Naive thymus-derived CD8-positive, alpha-beta T cell (primary cell): ENCODE measurements around the gene ICE2. TPM values are rescaled to one million over a fixed set of nuclear protein-coding genes. Genes with fewer than 3 reads are reported as not detected.

Source experiments
- ATAC-seq, 2 donors: fragments of 150-1000 bp; cut with Tn5 transposase in 1 of 2; sonication (Bioruptor Pico), chemical (Tn5 transposase) in 1 of 2; 1 replicate in 1 of 2; 2 replicates in 1 of 2; pipeline ENCODE4 v1.10.0; 2021; ENCODE audit warnings: mild to moderate bottlenecking in 2 of 2, moderate library complexity in 2 of 2
- POLR2A ChIA-PET: fragments of 350-600 bp; sonication (Branson Sonifier 250); formaldehyde crosslinking; loops from one replicate; lab custom pipeline; 2021; ENCODE audit warnings: antibody characterized with exemption; lab: Charles Lee
- DNase-seq, 10 donors: peaks; one replicate each; pipeline versions ENCODE4 v3.0.0 to v3.0.0-alpha.2; 2020 to 2022
- H3K27ac Mint-ChIP-seq, 10 donors: one replicate each; pipeline ENCODE4 v1.8.0; 2020 to 2022; ENCODE audit warnings: mild to moderate bottlenecking in 10 of 10, mixed read lengths in 10 of 10, moderate library complexity in 4 of 10, inconsistent platforms in 1 of 10
- H3K27me3 Mint-ChIP-seq, 5 donors: one replicate each; pipeline ENCODE4 v1.8.0; 2021 to 2022; ENCODE audit warnings: mixed read lengths in 5 of 5
- H3K36me3 Mint-ChIP-seq, 3 donors: one replicate each; pipeline ENCODE4 v1.8.0; 2020 to 2022; ENCODE audit warnings: mixed read lengths in 3 of 3, mild to moderate bottlenecking in 2 of 3, inconsistent platforms in 1 of 3
- H3K4me1 Mint-ChIP-seq, 4 donors: one replicate each; pipeline ENCODE4 v1.8.0; 2021 to 2022; ENCODE audit warnings: mixed read lengths in 4 of 4
- H3K4me3 Mint-ChIP-seq, 10 donors: one replicate each; pipeline ENCODE4 v1.8.0; 2020 to 2022; ENCODE audit warnings: mild to moderate bottlenecking in 10 of 10, mixed read lengths in 10 of 10, moderate library complexity in 6 of 10, inconsistent platforms in 1 of 10
- H3K9me3 Mint-ChIP-seq, 9 donors: one replicate each; pipeline ENCODE4 v1.8.0; 2020 to 2022; ENCODE audit warnings: mixed read lengths in 9 of 9, mild to moderate bottlenecking in 3 of 9, inconsistent platforms in 1 of 9, moderate library complexity in 1 of 9
- polyA plus RNA-seq, 3 donors: library from polyadenylated mRNA; unstranded; fragments of 300-500 nt; fragmentation: Illumina TruSeq; gene quantifications; one replicate each; pipeline ENCODE4 v1.2.3, GENCODE V29; 2021
- total RNA-seq, 8 experiments: library from RNA in 2 of 8; stranded (reverse) in 2 of 8; gene quantifications; one replicate each; pipeline ENCODE4 v1.2.3 and lab custom pipeline; 2021 to 2026

ICE2 gene
- total and polyA plus RNA-seq, 5 experiments from 2014 or later: 64.2 to 71.4 (median 69.2) TPM

GRCh38 chr15:60469893-60470641 is 8.9 kb downstream of the ICE2 start:
- Mint-ChIP-seq H3K4me3 (no peak overlapping the region), H3K27ac (peak overlapping the region in 1 of 10 donors; percentile 3), H3K9me3 (no peaks in the 10 kb centered on the region), H3K27me3 (no peaks in the 10 kb centered on the region), H3K36me3 (peaks cover 5 to 79% (median 35%) of the 10 kb centered on the region in 3 donors), H3K4me1 (peaks cover 15 to 33% (median 19%) of the 10 kb centered on the region in 4 donors)
- ATAC-seq (no peak), DNase-seq (no peak)
- POLR2A ChIA-PET: no interaction called here

- Mint-ChIP-seq H3K9me3 (no peaks in the 10 kb centered on the region), H3K27me3 (no peaks in the 10 kb centered on the region), H3K4me1 (peaks cover 1 to 11% (median 7%) of the 10 kb centered on the region in 4 donors), H3K27ac (peak overlapping the region in 3 of 10 donors; percentile 20 to 74 (median 40)), H3K36me3 (peaks cover 0 to 77% (median 27%) of the 10 kb centered on the region in 3 donors), H3K4me3 (no peak overlapping the region)
- DNase-seq (no peak), ATAC-seq (no peak)
- POLR2A ChIA-PET: interaction anchor here (0.5 kb wide), 1 partner anchor 50 kb away, joined by 4 read pairs; no protein-coding TSS in a partner anchor
These were observed 13.9 kb downstream of the ICE2 start for GRCh38 chr15:60464836-60465630.

GRCh38 chr15:60462027-60462426 is 16.9 kb downstream of the ICE2 start:
- Mint-ChIP-seq H3K4me3 (no peak overlapping the region), H3K27me3 (no peaks in the 10 kb centered on the region), H3K27ac (peak overlapping the region in 1 of 10 donors; percentile 47), H3K9me3 (no peaks in the 10 kb centered on the region), H3K4me1 (peaks cover 0 to 6% (median 3%) of the 10 kb centered on the region in 4 donors), H3K36me3 (peaks cover 0 to 51% (median 14%) of the 10 kb centered on the region in 3 donors)
- ATAC-seq (no peak), DNase-seq (no peak)
- POLR2A ChIA-PET: no interaction called here

- Mint-ChIP-seq H3K4me1 (peaks cover 0 to 6% (median 3%) of the 10 kb centered on the region in 4 donors), H3K9me3 (no peaks in the 10 kb centered on the region), H3K27ac (no peak overlapping the region), H3K36me3 (peaks cover 0 to 48% (median 10%) of the 10 kb centered on the region in 3 donors), H3K27me3 (no peaks in the 10 kb centered on the region), H3K4me3 (no peak overlapping the region)
- ATAC-seq (no peak), DNase-seq (no peak)
- POLR2A ChIA-PET: no interaction called here
These were observed 18.0 kb downstream of the ICE2 start for GRCh38 chr15:60460931-60461330.

- Mint-ChIP-seq H3K9me3 (no peaks in the 10 kb centered on the region), H3K4me3 (no peak overlapping the region)
- POLR2A ChIA-PET: no interaction called here
These were observed 20.2 kb downstream of the ICE2 start for GRCh38 chr15:60458721-60459120.

GRCh38 chr15:60457985-60458384 is 21.0 kb downstream of the ICE2 start:
- Mint-ChIP-seq H3K27me3 (no peaks in the 10 kb centered on the region), H3K9me3 (no peaks in the 10 kb centered on the region), H3K36me3 (peaks cover 0 to 45% (median 15%) of the 10 kb centered on the region in 3 donors), H3K4me1 (peaks cover 0 to 2% (median 0%) of the 10 kb centered on the region in 4 donors), H3K4me3 (no peak overlapping the region), H3K27ac (no peak overlapping the region)
- ATAC-seq (no peak), DNase-seq (no peak)
- POLR2A ChIA-PET: no interaction called here

More at GRCh38 chr15:60458721-60459120, 20.2 kb downstream of the ICE2 start:
- Mint-ChIP-seq H3K27me3 (no peaks in the 10 kb centered on the region), H3K27ac (no peak overlapping the region), H3K4me1 (peaks cover 0 to 2% (median 0%) of the 10 kb centered on the region in 4 donors), H3K36me3 (peaks cover 0 to 45% (median 11%) of the 10 kb centered on the region in 3 donors)
- ATAC-seq (no peak), DNase-seq (no peak)

- H3K4me1 Mint-ChIP-seq: no peaks in the 10 kb centered on the region
- no peaks in the 10 kb centered on the region for H3K9me3 Mint-ChIP-seq
- no peak overlapping the region for H3K4me3 Mint-ChIP-seq
- POLR2A ChIA-PET: no interaction called here
- no peaks in the 10 kb centered on the region for H3K27me3 Mint-ChIP-seq
- ATAC-seq (no peak), DNase-seq (no peak)
- no peak overlapping the region for H3K27ac Mint-ChIP-seq
- H3K36me3 Mint-ChIP-seq: peaks cover 0 to 60% (median 17%) of the 10 kb centered on the region in 3 donors
These were observed 24.1 kb downstream of the ICE2 start for GRCh38 chr15:60454824-60455223.

- Mint-ChIP-seq H3K27me3 (no peaks in the 10 kb centered on the region), H3K27ac (peak overlapping the region in 2 of 10 donors; percentile 47 to 51), H3K36me3 (peaks cover 0 to 81% (median 21%) of the 10 kb centered on the region in 3 donors), H3K9me3 (no peaks in the 10 kb centered on the region), H3K4me3 (no peak overlapping the region), H3K4me1 (no peaks in the 10 kb centered on the region)
- ATAC-seq (no peak), DNase-seq (no peak)
- POLR2A ChIA-PET: no interaction called here
These were observed 30.1 kb downstream of the ICE2 start for GRCh38 chr15:60448668-60449360.

GRCh38 chr15:60444289-60444912 is 34.5 kb downstream of the ICE2 start:
- Mint-ChIP-seq H3K4me1 (peaks cover 4 to 6% (median 5%) of the 10 kb centered on the region in 4 donors), H3K27ac (peak overlapping the region in 1 of 10 donors; percentile 5), H3K27me3 (no peaks in the 10 kb centered on the region), H3K36me3 (peaks cover 0 to 69% (median 10%) of the 10 kb centered on the region in 3 donors), H3K9me3 (no peaks in the 10 kb centered on the region), H3K4me3 (no peak overlapping the region)
- no peak for DNase-seq
- no peak for ATAC-seq
- POLR2A ChIA-PET: no interaction called here

GRCh38 chr15:60442763-60443162 is 36.2 kb downstream of the ICE2 start:
- ATAC-seq (no peak), DNase-seq (no peak)
- Mint-ChIP-seq H3K4me3 (no peak overlapping the region), H3K36me3 (peaks cover 0 to 63% (median 2%) of the 10 kb centered on the region in 3 donors), H3K4me1 (peaks cover 4 to 6% (median 5%) of the 10 kb centered on the region in 4 donors), H3K27ac (no peak overlapping the region), H3K9me3 (no peaks in the 10 kb centered on the region), H3K27me3 (no peaks in the 10 kb centered on the region)
- POLR2A ChIA-PET: no interaction called here

- H3K27me3 Mint-ChIP-seq: no peaks in the 10 kb centered on the region
- peaks cover 4 to 6% (median 5%) of the 10 kb centered on the region in 4 donors for H3K4me1 Mint-ChIP-seq
- peaks cover 0 to 63% (median 0%) of the 10 kb centered on the region in 3 donors for H3K36me3 Mint-ChIP-seq
- DNase-seq (no peak), ATAC-seq (no peak)
- no peak overlapping the region for H3K4me3 Mint-ChIP-seq
- H3K27ac Mint-ChIP-seq: peak overlapping the region in 1 of 10 donors; percentile 67
- H3K9me3 Mint-ChIP-seq: no peaks in the 10 kb centered on the region
- POLR2A ChIA-PET: no interaction called here
These were observed 36.8 kb downstream of the ICE2 start for GRCh38 chr15:60442031-60442650.

GRCh38 chr15:60441331-60441730 is 37.6 kb downstream of the ICE2 start:
- H3K4me1 Mint-ChIP-seq: peaks cover 4 to 6% (median 5%) of the 10 kb centered on the region in 4 donors
- H3K9me3 Mint-ChIP-seq: no peaks in the 10 kb centered on the region
- DNase-seq (no peak), ATAC-seq (no peak)
- H3K36me3 Mint-ChIP-seq: peaks cover 0 to 60% (median 0%) of the 10 kb centered on the region in 3 donors
- POLR2A ChIA-PET: no interaction called here
- H3K4me3 Mint-ChIP-seq: no peak overlapping the region
- H3K27me3 Mint-ChIP-seq: no peaks in the 10 kb centered on the region
- peak overlapping the region in 6 of 10 donors; percentile 16 to 79 (median 34) for H3K27ac Mint-ChIP-seq
